ENCODE results near the gene HOXC9.

HOXC9 gene

GRCh38 chr12:54015018-54015931 is 15.3 kb downstream of the HOXC9 start:
- FAIRE-seq, result no peak

- no peak for FAIRE-seq
Measured at GRCh38 chr12:54016051-54016450, 16.1 kb downstream of the HOXC9 start.

GRCh38 chr12:54016478-54016964 is 16.6 kb downstream of the HOXC9 start:
- FAIRE-seq, result no peak

GRCh38 chr12:54017027-54017788 is 17.2 kb downstream of the HOXC9 start:
- no peak for FAIRE-seq

GRCh38 chr12:54017878-54018467 is 18.0 kb downstream of the HOXC9 start:
- no peak for FAIRE-seq

GRCh38 chr12:54018468-54018984 is 18.6 kb downstream of the HOXC9 start:
- FAIRE-seq, result no peak

- no peak for FAIRE-seq
Measured at GRCh38 chr12:54019091-54019811, 19.3 kb downstream of the HOXC9 start.

GRCh38 chr12:54019924-54020590 is 20.1 kb downstream of the HOXC9 start:
- FAIRE-seq, result no peak

- FAIRE-seq, result no peak
Measured at GRCh38 chr12:54020591-54021405, 20.8 kb downstream of the HOXC9 start.

- FAIRE-seq, result no peak
Measured at GRCh38 chr12:54021432-54022013, 21.6 kb downstream of the HOXC9 start.

GRCh38 chr12:54022960-54023884 is 23.3 kb downstream of the HOXC9 start:
- FAIRE-seq, result no peak

GRCh38 chr12:54024127-54024526 is 24.2 kb downstream of the HOXC9 start:
- no peak for FAIRE-seq

- no peak for FAIRE-seq
Measured at GRCh38 chr12:54024581-54025305, 24.8 kb downstream of the HOXC9 start.

- no peak for FAIRE-seq
Measured at GRCh38 chr12:54025499-54026405, 25.8 kb downstream of the HOXC9 start.

GRCh38 chr12:54026640-54027441 is 26.9 kb downstream of the HOXC9 start:
- FAIRE-seq, result no peak

GRCh38 chr12:54027442-54027786 is 27.5 kb downstream of the HOXC9 start:
- FAIRE-seq, result no peak

All from colon (tissue), 2 donors.